GM18867 (cell line): ENCODE measurements around the gene PPP6R3.

ENCODE experiments used
- ATAC-seq: cut with Tn5 transposase; IDR thresholded peaks from one replicate; pipeline ENCODE4 v1.9.1; 2021; ENCODE audit warnings: mild to moderate bottlenecking, moderate library complexity; ENCODE audit not compliant: unreplicated experiment

Gene PPP6R3, protein sequence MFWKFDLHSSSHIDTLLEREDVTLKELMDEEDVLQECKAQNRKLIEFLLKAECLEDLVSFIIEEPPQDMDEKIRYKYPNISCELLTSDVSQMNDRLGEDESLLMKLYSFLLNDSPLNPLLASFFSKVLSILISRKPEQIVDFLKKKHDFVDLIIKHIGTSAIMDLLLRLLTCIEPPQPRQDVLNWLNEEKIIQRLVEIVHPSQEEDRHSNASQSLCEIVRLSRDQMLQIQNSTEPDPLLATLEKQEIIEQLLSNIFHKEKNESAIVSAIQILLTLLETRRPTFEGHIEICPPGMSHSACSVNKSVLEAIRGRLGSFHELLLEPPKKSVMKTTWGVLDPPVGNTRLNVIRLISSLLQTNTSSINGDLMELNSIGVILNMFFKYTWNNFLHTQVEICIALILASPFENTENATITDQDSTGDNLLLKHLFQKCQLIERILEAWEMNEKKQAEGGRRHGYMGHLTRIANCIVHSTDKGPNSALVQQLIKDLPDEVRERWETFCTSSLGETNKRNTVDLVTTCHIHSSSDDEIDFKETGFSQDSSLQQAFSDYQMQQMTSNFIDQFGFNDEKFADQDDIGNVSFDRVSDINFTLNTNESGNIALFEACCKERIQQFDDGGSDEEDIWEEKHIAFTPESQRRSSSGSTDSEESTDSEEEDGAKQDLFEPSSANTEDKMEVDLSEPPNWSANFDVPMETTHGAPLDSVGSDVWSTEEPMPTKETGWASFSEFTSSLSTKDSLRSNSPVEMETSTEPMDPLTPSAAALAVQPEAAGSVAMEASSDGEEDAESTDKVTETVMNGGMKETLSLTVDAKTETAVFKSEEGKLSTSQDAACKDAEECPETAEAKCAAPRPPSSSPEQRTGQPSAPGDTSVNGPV

DNA sequence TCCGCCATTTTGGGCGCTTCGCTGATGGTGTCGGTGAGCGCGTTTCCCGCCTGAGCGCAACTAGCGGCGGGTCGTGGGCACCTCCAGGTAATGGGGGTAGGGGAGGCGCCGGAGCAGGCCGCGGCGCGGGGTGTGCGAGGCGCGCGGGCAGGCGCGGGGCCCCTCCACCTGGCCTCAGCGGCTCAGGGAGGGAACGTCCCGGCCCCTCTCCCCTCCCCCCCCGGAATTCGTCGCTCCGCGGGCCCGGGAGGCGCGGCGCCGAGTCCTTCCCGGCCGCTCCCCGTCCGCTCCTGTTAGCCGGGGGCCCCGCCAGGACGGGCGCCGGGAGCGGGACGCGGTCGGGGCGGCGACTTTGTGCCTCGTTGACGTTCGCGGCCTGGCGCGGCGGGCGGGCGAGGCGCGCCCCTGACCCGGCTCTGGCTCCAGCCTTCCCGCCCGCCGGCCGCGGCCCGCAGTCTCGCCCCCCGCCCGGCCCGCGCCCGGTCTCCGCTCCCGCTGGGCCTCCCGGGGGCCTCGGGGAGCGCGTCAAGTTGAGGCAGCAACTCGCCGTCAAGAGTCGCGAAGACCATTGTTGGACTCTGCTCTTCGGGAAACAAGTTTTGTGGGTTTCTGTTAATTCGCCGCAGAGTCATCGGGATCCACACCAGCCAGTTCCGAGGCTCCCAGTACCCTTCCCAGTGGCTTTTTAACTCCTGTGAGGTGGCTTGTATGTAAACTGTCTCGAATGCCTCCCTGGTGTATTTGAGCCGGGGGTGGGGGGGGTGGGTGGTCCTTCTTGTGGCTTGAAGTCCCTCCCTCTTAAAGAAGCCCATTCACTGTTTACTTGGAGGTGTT, at the start of gene PPP6R3:
TSS of gene PPP6R3 (plus strand) at position 12 of the 834 bp plus-strand sequence. CDS start 76,913 bp downstream, outside the sequence.
- ATAC-seq = peak; percentile 28

DNA sequence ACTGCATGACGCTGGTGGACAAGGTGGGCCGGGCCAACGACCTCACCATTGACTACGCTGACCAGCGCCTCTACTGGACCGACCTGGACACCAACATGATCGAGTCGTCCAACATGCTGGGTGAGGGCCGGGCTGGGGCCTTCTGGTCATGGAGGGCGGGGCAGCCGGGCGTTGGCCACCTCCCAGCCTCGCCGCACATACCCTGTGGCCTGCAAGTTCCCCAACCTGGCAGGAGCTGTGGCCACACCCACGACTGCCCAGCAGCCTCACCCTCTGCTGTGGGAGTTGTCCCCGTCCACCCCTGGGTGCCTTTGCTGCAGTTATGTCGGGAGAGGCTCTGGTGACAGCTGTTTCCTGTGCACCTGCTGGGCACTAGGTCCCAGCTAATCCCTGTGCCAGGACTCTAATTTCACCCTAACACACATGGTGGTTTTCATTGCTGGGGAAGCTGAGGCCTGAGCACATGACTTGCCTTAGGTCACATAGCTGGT, 49.0 kb upstream of the PPP6R3 start:
- ATAC-seq = no peak

DNA sequence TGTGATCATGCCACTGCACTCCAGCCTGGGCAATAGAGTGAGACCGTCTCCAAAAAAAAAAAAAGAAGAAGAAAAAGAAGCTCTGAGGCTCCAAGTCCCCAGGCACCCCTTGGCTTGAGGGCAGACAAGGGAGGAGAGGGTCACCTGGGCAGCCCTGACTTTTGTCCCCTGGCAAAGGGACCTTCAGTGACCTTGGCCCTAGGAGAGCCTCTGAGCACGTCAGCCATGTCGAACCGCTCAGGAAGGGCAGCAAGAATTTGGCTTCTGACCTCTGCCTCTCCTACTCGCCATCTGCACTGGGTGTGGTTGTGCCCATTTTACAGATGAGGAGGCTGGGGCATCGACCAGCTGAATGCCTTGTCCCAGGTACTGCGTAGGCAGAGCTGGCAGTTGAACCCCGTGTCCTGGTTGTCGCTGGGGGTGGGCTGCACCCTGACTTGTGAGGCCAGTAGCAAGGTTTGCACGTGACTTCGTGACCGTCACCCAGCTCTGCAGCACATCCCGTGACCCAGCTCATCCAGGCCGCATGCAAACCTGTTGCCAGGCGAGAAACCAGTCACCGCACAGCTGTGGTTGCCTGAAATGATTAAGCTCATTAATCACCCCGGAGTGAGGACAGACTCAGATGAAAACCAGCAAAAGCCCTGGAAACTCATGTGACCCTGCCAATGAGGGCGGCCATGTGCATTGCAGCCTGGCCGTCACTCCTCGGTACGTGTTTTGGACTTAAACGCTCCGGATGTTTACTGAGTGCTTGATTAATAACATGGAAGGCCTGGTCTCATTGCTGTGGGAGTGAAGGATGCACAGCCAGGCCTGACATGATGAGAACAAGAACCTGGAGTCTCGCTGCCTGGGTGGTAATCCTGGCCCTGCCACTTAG, 47.7 kb upstream of the PPP6R3 start:
- peak; percentile 75 for ATAC-seq

DNA sequence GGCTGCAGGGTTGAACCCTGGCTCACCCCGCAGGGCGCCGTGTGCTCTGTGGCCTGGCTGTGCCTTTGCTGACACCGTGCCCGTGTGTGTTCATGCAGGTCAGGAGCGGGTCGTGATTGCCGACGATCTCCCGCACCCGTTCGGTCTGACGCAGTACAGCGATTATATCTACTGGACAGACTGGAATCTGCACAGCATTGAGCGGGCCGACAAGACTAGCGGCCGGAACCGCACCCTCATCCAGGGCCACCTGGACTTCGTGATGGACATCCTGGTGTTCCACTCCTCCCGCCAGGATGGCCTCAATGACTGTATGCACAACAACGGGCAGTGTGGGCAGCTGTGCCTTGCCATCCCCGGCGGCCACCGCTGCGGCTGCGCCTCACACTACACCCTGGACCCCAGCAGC, 47.0 kb upstream of the PPP6R3 start:
- no peak for ATAC-seq

DNA sequence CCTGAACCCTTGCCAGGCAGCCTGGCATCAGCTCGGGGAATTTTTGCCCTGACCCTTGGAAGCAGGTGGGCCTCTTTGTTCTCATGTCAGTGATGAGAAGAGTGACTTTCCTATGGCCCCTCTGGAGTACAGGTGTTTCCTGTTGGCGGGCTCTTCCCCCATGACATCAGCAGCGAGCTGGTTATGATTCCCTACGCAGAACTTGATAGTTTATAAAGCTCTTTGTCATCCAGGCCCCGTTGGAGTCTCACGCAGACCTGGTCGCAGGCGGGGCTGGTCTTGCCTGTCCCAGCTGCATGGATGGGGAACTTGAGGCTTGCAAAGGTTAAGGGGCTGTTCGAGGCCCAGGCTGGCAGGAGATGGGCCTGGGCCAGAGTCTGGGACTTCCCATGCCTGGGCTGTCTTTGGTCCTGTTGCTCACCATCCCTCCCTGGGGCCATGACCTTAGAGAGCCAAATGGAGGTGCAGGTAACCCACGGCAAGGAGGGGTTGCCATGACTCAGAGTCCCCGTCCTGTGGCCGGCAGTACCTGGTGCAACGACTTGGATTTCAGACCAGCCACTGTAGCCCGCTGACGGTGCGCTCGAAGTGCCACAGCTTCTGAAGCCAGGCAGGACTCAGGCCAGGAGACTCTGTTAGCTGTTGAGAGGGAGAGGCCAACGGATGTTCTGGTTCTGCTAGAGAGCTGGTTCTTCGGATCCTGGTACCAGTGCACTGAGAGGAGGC, 45.9 kb upstream of the PPP6R3 start:
- no peak for ATAC-seq

DNA sequence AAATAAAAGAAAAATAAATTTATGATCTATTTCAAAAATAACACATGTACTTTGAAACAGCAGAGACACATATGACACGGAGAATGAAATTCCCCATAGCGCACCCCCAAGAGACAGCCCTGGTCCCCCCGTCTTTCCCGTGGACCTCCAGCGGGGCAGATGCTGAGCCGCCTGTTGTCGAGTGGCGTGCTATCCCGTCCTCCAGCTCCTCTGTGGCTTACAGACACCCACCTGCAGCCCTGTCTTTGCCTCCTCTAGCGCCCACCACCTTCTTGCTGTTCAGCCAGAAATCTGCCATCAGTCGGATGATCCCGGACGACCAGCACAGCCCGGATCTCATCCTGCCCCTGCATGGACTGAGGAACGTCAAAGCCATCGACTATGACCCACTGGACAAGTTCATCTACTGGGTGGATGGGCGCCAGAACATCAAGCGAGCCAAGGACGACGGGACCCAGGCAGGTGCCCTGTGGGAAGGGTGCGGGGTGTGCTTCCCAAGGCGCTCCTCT, 44.4 kb upstream of the PPP6R3 start:
- ATAC-seq = no peak

DNA sequence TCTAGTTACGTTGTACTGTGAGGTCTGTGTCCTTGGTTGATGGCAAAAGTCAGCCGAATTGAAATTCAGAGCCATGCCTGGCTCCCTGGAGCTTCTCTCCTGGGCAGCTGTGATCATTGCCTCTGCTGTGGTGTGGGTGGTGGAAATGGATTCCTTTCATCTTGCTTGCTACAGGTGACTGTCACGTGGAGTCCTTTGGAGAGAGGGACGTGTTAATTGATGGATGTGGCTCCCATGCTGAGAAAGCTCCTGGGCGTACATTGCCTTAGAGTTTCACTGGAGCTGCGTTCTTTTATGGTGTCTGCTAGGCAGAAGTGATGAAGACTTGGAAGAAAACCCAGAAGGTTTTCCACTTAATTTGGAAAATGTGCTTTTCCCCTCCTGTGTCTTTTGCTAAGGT, 41.9 kb upstream of the PPP6R3 start:
- no peak for ATAC-seq

DNA sequence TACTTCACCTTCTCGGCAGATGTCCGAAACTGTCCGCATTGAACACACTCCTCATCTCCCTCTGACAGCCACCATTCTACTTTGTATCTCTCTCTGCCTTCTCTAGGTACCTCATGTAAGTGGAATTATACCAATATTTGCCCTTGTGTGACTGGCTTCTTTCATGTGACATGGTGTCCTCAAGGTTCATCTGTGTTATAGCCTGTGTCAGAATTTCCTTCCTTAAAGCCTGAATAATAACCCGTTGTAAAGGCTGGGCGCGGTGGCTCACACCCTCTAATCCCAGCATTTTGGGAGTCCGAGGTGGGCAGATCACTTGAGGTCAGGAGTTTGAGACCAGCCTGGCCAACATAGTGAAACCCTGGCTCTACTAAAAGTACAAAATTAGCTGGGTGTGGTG, 40.4 kb upstream of the PPP6R3 start:
- ATAC-seq = no peak

DNA sequence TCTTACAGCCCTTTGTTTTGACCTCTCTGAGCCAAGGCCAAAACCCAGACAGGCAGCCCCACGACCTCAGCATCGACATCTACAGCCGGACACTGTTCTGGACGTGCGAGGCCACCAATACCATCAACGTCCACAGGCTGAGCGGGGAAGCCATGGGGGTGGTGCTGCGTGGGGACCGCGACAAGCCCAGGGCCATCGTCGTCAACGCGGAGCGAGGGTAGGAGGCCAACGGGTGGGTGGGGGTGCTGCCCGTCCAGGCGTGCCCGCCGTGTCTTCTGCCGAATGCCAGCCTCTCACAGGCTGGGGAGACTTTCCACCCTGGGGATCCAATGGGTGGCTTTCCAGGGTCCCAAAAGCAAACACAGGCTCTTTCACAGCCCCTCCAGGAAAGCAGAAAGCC, 37.1 kb upstream of the PPP6R3 start:
- no peak for ATAC-seq

DNA sequence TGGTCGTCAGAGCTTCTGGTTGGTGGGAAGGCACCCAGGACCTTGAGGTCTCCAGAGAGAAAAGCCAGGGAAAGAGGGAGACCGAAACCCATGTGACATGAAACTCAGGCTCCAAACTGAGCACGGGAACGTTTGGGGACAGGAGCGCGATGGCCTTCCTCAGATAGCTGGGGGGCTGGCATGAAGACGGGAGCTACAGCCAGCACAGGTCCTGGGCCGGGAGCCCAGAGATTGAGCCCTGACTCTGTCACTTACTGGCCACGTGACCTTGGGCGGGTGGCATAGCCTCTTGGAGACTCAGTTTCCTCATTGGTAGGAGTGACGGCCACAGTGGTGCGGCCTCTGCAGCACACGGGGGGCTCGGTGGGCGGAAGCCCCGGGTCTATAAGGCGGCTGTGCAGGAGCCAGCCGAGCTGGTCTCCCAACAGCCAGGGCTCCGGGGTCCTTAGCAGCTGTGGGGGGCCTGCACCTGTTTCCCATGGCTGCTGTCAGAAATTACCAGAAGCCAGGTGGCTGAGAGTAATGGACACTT, 36.4 kb upstream of the PPP6R3 start:
- no peak for ATAC-seq

DNA sequence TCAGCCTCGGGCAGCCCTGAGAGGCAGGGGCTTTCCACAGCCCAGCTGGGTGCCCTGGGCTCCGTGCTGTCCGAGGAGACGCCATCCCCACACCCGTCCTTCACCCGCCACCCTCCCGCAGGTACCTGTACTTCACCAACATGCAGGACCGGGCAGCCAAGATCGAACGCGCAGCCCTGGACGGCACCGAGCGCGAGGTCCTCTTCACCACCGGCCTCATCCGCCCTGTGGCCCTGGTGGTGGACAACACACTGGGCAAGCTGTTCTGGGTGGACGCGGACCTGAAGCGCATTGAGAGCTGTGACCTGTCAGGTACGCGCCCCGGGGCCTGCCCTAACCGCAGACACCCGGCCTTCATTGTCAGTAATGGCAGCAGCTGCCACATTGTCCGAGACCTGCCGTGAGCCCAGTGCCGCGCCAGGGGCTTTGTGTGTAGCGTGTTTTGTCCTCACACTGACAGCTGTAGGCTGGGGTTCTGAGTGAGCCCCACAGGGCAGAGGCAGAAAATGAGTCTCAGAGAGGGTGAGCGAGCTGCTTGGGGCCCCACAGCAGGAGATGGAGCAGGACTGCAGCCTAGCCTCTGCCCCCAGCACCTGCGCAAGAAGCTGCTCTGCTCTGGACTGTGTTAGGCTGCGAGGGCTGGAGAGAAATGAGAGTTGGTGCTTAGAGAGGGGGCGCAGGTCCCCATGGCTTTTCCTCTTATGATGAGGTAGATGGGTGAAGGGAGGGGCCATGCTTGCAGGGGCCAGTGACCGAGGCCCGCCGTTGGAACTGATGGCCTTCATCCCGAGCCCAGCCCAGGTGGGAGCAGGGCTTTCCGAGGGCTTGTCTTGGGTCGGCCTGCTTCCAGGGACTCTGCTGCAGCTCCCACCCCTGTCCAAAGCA, 35.3 kb upstream of the PPP6R3 start:
- ATAC-seq = no peak

DNA sequence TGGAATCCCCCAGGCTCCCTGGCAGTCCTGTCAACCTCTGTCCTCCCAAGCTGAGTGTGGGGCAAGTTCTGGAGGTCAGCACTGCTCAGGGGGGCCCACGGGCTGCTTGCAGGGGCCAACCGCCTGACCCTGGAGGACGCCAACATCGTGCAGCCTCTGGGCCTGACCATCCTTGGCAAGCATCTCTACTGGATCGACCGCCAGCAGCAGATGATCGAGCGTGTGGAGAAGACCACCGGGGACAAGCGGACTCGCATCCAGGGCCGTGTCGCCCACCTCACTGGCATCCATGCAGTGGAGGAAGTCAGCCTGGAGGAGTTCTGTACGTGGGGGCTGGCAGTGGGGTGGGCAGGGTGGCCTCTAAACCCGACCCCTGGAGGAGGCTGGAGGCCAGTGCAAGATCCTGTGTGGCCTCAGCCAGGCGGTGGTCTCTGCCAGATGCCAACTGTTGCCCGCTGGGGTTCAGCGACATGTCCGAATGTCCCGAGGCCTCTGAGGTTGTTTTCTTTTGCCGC, 34.6 kb upstream of the PPP6R3 start:
- ATAC-seq = no peak

DNA sequence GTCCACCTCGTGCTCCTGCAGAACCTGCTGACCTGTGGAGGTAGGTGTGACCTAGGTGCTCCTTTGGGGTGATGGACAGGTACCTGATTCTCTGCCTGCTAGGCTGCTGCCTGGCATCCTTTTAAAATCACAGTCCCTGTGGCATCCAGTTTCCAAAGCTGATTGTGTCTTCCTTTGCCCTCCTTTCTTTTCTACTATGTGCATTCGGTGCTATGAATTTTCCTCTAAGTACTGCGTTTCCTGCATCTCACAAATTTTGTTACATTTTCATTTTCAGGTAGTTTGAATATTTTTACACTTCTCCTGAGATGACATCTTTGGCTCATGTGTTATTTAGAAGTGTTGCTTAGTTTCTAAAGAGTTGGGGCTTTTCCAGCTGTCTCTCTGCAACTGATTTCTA, 30.9 kb upstream of the PPP6R3 start:
- ATAC-seq = no peak

DNA sequence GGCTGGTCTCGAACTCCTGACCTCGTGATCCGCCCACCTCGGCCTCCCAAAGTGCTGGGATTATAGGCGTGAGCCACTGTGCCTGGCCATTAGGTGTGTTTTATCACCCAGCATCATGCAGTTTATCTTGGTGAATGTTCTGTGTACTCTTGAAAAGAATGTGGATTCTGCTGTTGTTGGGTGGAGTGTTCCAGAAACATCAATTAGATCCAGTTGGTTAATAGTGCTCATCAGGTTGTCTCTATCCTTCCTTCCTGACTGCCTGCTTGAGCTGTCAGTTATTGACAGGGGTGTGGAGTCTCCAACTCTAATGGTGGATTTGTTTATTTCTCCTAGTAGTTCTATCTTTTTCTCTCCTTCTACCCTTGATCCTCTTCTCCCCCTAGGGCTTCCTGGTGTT, 30.2 kb upstream of the PPP6R3 start:
- no peak for ATAC-seq

DNA sequence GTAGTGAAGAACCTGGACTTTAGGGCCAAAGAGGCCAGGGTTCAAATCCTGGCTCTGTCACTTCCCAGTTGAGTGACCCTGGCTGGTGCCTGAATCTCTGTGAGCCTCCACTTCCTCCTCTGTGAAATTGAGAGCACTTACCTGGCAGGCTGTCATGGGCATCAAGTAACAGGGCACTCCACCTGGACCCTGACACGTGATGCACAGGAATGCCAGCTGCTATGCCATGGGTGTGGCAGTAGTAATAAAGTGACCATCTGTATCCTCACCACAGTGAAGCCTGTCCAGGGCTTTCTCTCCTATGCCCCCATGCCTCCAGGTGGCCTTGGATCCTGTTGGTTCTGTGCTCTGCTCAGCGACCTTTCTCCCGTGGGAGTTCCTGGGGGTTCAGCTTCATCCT, 29.8 kb upstream of the PPP6R3 start:
- no peak for ATAC-seq

DNA sequence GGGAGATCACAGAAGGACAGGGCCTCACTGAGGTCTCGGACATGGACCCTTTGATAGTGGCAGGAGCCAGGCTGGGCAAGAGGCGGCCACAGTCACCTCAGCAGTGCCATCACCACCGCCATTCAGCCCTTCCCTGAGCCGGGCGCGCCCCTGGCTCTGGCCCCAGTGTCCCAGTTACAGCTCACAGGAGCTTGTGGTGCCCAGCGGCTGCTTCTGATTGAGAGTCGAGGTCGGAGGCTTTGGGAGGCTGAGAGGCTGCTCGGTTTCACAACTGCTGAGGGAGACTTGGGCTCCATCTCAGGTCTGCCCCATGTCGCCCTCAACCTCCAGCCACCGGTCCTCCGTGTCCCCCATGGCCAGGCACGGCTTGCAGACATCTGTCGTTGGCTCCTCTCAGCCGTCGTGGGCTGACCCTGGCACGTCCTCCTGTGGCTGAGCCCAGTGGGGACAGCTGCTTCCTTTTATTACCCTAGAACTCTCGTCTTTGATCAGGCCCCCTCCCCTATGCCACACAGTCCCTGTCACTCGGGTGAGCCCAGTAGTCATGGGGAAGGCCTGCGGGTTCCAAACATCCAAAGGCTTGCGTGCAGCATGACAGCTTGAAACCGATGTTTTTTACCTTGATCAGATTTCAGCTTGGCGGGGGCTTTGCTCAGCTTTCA, 28.4 kb upstream of the PPP6R3 start:
- no peak for ATAC-seq

DNA sequence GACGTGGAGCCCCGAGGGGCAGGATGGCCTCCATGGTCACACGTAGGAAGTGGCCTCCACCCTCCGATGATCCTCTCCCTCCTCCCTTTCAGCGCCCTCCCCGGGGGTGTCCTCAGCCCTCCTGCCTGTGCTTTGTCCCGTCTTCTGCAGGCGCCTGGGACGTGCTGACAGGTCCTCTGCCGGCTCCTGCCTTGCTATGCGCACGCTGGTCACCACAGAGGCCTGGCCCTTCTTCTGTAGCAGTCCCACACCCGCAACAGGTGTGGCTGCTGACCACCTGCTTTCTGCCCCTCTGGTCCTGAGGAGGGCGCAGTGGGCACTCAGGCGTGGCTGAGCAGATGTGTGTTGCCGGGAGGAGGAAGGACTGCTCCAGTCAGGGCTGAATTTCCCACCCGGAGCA, 27.7 kb upstream of the PPP6R3 start:
- no peak for ATAC-seq
